Neural cell (in vitro differentiated cells): ENCODE data around the gene ARHGEF37. TPM values are rescaled to one million over a fixed set of nuclear protein-coding genes. Genes with fewer than 3 reads are reported as not detected.
"Not testable (repeated sequence)": the region's sequence is repeated elsewhere in the genome, so short reads cannot be mapped to it uniquely, and the experiment has no call there.

Experiments
- H2AFZ ChIP-seq: fragments of 200-600, 300-800 bp; sonication (generic), shearing (Covaris generic); 2 replicates; pipeline ENCODE4 v1.6.0; 2014; ENCODE audit warnings: low read depth, mild to moderate bottlenecking, antibody characterized with exemption, low read length, moderate library complexity
- H3F3A ChIP-seq: fragments of 200-600 bp; shearing (Covaris generic); 2 replicates; pipeline ENCODE4 v1.6.1; 2016; ENCODE audit warnings: mild to moderate bottlenecking, moderate library complexity, mixed read lengths, antibody characterized with exemption, low read length; ENCODE audit not compliant: insufficient read depth, poor library complexity, severe bottlenecking
- H3K27ac ChIP-seq: fragments of 200-600, 300-800 bp; sonication (generic), shearing (Covaris generic); 2 replicates; pipeline ENCODE4 v1.5.1; 2014; ENCODE audit warnings: mild to moderate bottlenecking, low read length, moderate library complexity
- H3K27me3 ChIP-seq: fragments of 300-800, 200-600 bp; sonication (generic), shearing (Covaris generic); 2 replicates; pipeline ENCODE4 v1.6.0; 2014; ENCODE audit warnings: mild to moderate bottlenecking, low read depth, low read length, moderate library complexity; ENCODE audit not compliant: insufficient read depth
- H3K36me3 ChIP-seq: fragments of 300-800, 200-600 bp; sonication (generic), shearing (Covaris generic); 2 replicates; pipeline ENCODE4 v1.5.1; 2014; ENCODE audit warnings: mild to moderate bottlenecking, antibody characterized with exemption, low read length, moderate library complexity; ENCODE audit not compliant: insufficient read depth
- H3K4me2 ChIP-seq: fragments of 300-800, 200-600 bp; sonication (generic), shearing (Covaris generic); 2 replicates; pipeline ENCODE4 v1.6.0; 2014; ENCODE audit warnings: mild to moderate bottlenecking, low read length
- H3K4me3 ChIP-seq: fragments of 300-800, 200-600 bp; sonication (generic), shearing (Covaris generic); 2 replicates; pipeline ENCODE4 v1.5.1; 2014; ENCODE audit warnings: mild to moderate bottlenecking, low read length, moderate library complexity
- H3K79me2 ChIP-seq: fragments of 200-600 bp; shearing (Covaris generic); replicated peaks from 2 replicates; pipeline ENCODE4 v1.6.0; 2014; ENCODE audit warnings: mild to moderate bottlenecking, low read length, moderate library complexity; ENCODE audit not compliant: insufficient read depth
- H3K9ac ChIP-seq: fragments of 300-800, 200-600 bp; sonication (generic), shearing (Covaris generic); 2 replicates; pipeline ENCODE4 v1.6.1; 2016; ENCODE audit warnings: mild to moderate bottlenecking, low read length, mixed read lengths
- H3K9me2 ChIP-seq: fragments of 200-600 bp; shearing (Covaris generic); 2 replicates; pipeline ENCODE4 v1.6.1; 2016; ENCODE audit warnings: mild to moderate bottlenecking, low read length, mixed read lengths; ENCODE audit not compliant: insufficient read depth
- H3K9me3 ChIP-seq: fragments of 200-600, 300-800 bp; sonication (generic), shearing (Covaris generic); 2 replicates; pipeline ENCODE4 v1.6.1; 2016; ENCODE audit warnings: mild to moderate bottlenecking, mixed run types, low read length, moderate library complexity, mixed read lengths
- H4K20me1 ChIP-seq: fragments of 200-600 bp; shearing (Covaris generic); 2 replicates; pipeline ENCODE4 v1.6.1; 2016; ENCODE audit warnings: mild to moderate bottlenecking, mixed run types; ENCODE audit not compliant: insufficient read depth
- CTCF ChIP-seq: fragments of 450-650 bp; IDR thresholded peaks from 2 replicates; pipeline ENCODE4 v1.5.1; 2014; ENCODE audit warnings: antibody characterized with exemption, mild to moderate bottlenecking, moderate library complexity; ENCODE audit not compliant: poor library complexity, severe bottlenecking
- EP300 ChIP-seq: fragments of 450-650 bp; conservative IDR thresholded peaks from 2 replicates; pipeline ENCODE4 v1.6.1; 2014; ENCODE audit warnings: antibody characterized with exemption, mild to moderate bottlenecking, moderate library complexity; ENCODE audit not compliant: poor library complexity, severe bottlenecking
- EZH2 ChIP-seq: fragments of 200-600, 300-800 bp; shearing (Covaris generic), sonication (generic); IDR thresholded peaks from 2 replicates; pipeline ENCODE4 v1.6.1; 2014; ENCODE audit warnings: antibody characterized with exemption, low read length, borderline replicate concordance, mild to moderate bottlenecking; ENCODE audit not compliant: insufficient read depth, poor library complexity, severe bottlenecking
- MXI1 ChIP-seq: fragments of 450-650 bp; conservative IDR thresholded peaks from 2 replicates; pipeline ENCODE4 v1.6.1; 2014; ENCODE audit warnings: antibody characterized with exemption, mild to moderate bottlenecking; ENCODE audit not compliant: poor library complexity, severe bottlenecking
- POLR2AphosphoS5 ChIP-seq: IDR thresholded peaks from 2 replicates; pipeline ENCODE4 v1.6.1; 2012
- RAD21 ChIP-seq: fragments of 450-650 bp; conservative IDR thresholded peaks from 2 replicates; pipeline ENCODE4 v1.6.1; 2014; ENCODE audit warnings: antibody characterized with exemption, mild to moderate bottlenecking, moderate library complexity
- REST ChIP-seq: IDR thresholded peaks from 2 replicates; pipeline ENCODE4 v1.6.1; 2012; ENCODE audit warnings: borderline replicate concordance
- SMC3 ChIP-seq: fragments of 450-650 bp; conservative IDR thresholded peaks from 2 replicates; pipeline ENCODE4 v1.6.1; 2014; ENCODE audit warnings: antibody characterized with exemption, mild to moderate bottlenecking, moderate library complexity; ENCODE audit not compliant: poor library complexity
- TAF1 ChIP-seq: IDR thresholded peaks from 2 replicates; pipeline ENCODE4 v1.6.1; 2012; ENCODE audit warnings: low read depth
- polyA plus RNA-seq: library from polyadenylated mRNA; depleted of rRNA; stranded (reverse); fragments of >200 nt; gene quantifications from 2 replicates; pipeline ENCODE4 v1.2.3, GENCODE V29; 2014

The ARHGEF37 gene
- polyA plus RNA-seq, 1 donor from 2014 or later = 0.53 TPM

- TF ChIP-seq CTCF (peak; percentile 2), TAF1 (no peak)
- Histone ChIP-seq H3F3A (no peaks in the 10 kb centered on the region), H3K36me3 (no peaks in the 10 kb centered on the region), H3K9me2 (no peaks in the 10 kb centered on the region), H4K20me1 (no peaks in the 10 kb centered on the region), H3K27ac (no peak overlapping the region), H3K27me3 (no peaks in the 10 kb centered on the region), H2AFZ (no peak overlapping the region), H3K4me3 (no peak overlapping the region), H3K9me3 (no peaks in the 10 kb centered on the region), H3K9ac (no peak overlapping the region), H3K79me2 (no peaks in the 10 kb centered on the region), H3K4me2 (no peak overlapping the region)
Observed at GRCh38 chr5:149667829-149668330, 86.6 kb downstream of the ARHGEF37 start.

GRCh38 chr5:149669273-149669672 is 88.0 kb downstream of the ARHGEF37 start:
- H3K36me3 ChIP-seq, H3K9me3 ChIP-seq, H2AFZ ChIP-seq, H3K4me3 ChIP-seq, H3F3A ChIP-seq, H3K9me2 ChIP-seq, H4K20me1 ChIP-seq, H3K79me2 ChIP-seq, H3K9ac ChIP-seq, H3K27ac ChIP-seq, H3K27me3 ChIP-seq, H3K4me2 ChIP-seq: not testable (repeated sequence)

GRCh38 chr5:149671544-149671943 is 90.2 kb downstream of the ARHGEF37 start:
- Histone ChIP-seq H3K4me2 (no peak overlapping the region), H4K20me1 (no peaks in the 10 kb centered on the region), H3K4me3 (no peak overlapping the region), H2AFZ (no peak overlapping the region), H3F3A (no peaks in the 10 kb centered on the region), H3K9me3 (no peaks in the 10 kb centered on the region), H3K9me2 (no peaks in the 10 kb centered on the region), H3K9ac (no peak overlapping the region), H3K36me3 (no peaks in the 10 kb centered on the region), H3K27ac (no peak overlapping the region), H3K79me2 (no peaks in the 10 kb centered on the region), H3K27me3 (no peaks in the 10 kb centered on the region)
- TF ChIP-seq RAD21 (no peak), SMC3 (no peak), MXI1 (no peak), POLR2AphosphoS5 (no peak), REST (no peak), EZH2 (no peak), CTCF (no peak), TAF1 (no peak), EP300 (no peak)
